Keratinocyte (primary cell): ENCODE measurements around the gene TTC28.

Experiments used
- EZH2 ChIP-seq: IDR thresholded peaks from one replicate; pipeline ENCODE4 v1.6.1; 2012; ENCODE audit warnings: inconsistent platforms, mild to moderate bottlenecking, low read length, moderate library complexity
- TF ChIP-seq, protein P1 (sequence below), 3 experiments: IDR thresholded peaks in 1 of 3; conservative IDR thresholded peaks in 1 of 3; optimal IDR thresholded peaks in 1 of 3; 2 replicates in 2 of 3; 3 replicates in 1 of 3; pipeline versions ENCODE3 to v1.5.1; 2011; ENCODE audit warnings: low read length in 3 of 3, mild to moderate bottlenecking in 3 of 3, moderate library complexity in 2 of 3, control low read depth in 1 of 3, inconsistent platforms in 1 of 3; ENCODE audit not compliant: insufficient read depth in 2 of 3; ENCODE audit errors: extremely low read depth in 1 of 3

DNA sequence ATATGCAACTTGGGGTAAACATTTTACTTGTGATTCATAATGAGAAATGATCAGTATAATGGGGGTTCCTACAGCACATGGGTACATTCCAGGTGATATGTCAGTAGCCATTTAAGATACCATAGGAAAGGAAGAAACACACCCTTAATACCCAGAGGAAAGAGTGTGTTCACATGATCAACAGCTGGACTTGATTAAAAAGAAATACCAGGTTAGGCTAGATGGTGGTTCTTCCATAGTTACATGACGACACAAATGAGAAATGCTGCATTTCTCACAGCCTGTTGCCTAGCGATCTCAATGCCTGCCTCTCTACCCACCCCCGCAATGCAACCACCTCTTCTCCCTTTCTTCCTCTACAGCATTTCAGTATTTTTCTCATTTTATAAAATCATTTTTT, 96.8 kb downstream of the TTC28 start:
- TF ChIP-seq, protein P1, sequence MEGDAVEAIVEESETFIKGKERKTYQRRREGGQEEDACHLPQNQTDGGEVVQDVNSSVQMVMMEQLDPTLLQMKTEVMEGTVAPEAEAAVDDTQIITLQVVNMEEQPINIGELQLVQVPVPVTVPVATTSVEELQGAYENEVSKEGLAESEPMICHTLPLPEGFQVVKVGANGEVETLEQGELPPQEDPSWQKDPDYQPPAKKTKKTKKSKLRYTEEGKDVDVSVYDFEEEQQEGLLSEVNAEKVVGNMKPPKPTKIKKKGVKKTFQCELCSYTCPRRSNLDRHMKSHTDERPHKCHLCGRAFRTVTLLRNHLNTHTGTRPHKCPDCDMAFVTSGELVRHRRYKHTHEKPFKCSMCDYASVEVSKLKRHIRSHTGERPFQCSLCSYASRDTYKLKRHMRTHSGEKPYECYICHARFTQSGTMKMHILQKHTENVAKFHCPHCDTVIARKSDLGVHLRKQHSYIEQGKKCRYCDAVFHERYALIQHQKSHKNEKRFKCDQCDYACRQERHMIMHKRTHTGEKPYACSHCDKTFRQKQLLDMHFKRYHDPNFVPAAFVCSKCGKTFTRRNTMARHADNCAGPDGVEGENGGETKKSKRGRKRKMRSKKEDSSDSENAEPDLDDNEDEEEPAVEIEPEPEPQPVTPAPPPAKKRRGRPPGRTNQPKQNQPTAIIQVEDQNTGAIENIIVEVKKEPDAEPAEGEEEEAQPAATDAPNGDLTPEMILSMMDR (optimal IDR thresholded peaks at IDR 0.05 in 1 of 3, IDR thresholded peaks at IDR 0.05 in 1 of 3, conservative IDR thresholded peaks at IDR 0.05 in 1 of 3; ENCODE audit: extremely low read depth in 1 of 3, insufficient read depth in 2 of 3, low read length in 3 of 3): no peak
- no peak for TF ChIP-seq EZH2
